ENCODE measurements around the gene TRPT1.
A peak's percentile ranks its signal among the peaks of the same experiment; 100 is the strongest.

TRPT1 gene

DNA sequence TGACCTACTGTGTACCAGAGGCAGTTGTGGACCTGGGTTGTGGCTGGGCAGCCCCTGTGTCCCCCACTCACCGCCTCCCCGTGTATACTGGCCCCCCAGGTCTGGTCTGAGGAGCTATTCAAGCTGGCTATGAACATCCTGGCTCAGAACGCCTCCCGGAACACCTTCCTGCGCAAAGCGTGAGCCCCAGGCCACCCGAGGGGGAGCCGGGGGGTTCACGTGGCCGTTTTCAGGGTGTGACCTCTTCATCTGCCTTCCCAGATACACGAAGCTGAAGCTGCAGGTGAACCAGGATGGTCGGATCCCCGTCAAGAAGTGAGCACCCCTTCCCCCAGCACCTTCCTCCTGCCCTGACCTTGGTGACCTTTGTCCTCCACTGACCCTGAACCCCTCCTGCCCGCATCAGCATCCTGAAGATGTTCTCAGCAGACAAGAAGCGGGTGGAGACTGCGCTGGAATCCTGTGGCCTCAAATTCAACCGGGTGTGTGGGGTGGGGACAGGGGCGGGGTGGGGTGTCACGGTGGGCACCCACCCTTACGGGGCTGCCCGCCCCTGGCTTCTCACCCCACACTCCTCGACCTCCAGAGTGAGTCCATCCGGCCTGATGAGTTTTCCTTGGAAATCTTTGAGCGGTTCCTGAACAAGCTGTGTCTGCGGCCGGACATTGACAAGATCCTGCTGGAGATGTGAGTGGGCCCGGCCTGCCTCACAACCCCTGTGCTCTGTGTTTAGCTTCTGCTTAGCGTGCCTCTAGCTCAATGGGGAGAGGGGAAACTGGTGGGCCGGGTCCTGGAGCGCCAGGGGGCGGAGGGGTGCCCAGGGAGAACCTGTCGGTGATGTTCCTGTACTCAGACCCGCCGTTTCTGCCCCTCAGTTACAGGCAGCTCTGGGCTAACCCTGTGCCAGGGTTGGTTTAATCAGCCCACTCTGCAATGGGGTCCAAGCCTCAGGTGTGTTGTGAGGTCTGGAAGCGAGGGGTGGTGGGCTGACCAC is 29.4 kb upstream of the TRPT1 start:
- no peak for TF ChIP-seq POLR2A (IDR thresholded peaks at IDR 0.05; ENCODE audit: low read depth, low read length)
- no peak for TF ChIP-seq TAF1 (IDR thresholded peaks at IDR 0.05; ENCODE audit: borderline replicate concordance, low read depth, low read length)
- no peak for TF ChIP-seq POLR2AphosphoS5 (IDR thresholded peaks at IDR 0.05; ENCODE audit: low read depth, low read length)
- FAIRE-seq = no peak
- DNase-seq (ENCODE audit: insufficient read length) = no peak

DNA sequence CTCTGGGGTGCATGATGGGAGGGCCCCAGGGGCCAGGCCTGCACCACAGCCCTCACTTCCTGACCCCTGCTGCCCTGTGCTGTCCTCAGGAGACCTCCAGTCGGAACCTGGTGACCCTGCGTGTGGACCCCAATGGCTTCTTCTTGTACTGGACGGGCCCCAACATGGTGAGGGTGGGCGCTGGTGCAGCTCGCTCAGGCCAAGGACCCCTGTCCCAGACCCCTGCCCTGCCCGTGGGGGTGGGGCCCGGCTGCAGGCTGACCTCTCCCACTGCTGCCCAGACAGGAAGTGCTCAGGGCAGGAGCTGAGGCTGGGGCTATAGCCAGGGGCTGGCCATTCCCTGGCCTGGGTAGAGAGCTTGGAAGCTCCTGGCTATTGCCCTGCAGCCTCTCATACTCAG is 28.3 kb upstream of the TRPT1 start:
- no peak for FAIRE-seq

DNA sequence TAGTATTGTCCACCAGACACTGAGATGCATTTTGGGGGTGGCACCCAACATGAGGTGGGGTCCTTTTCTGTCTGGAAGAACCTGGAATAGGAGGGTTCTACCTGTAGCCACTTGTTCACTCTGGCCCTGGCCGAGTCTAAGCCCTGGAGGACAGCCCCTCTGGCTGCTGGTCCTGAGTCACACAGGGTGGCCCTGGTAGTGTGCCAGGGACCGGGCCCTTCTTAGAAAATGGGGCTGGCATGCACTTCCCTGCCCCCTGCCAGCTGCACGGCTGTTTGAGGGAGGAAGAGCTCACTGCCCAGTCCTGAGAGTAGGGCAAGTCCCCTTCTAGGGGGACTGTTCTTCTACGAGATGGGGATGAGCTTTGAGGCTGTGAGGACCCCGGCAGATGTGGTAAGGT is 27.5 kb upstream of the TRPT1 start:
- TF ChIP-seq TAF1 (IDR thresholded peaks at IDR 0.05; ENCODE audit: borderline replicate concordance, low read depth, low read length) = no peak
- no peak for TF ChIP-seq POLR2A (IDR thresholded peaks at IDR 0.05; ENCODE audit: low read depth, low read length)
- no peak for TF ChIP-seq POLR2AphosphoS5 (IDR thresholded peaks at IDR 0.05; ENCODE audit: low read depth, low read length)
- no peak for DNase-seq (ENCODE audit: insufficient read length)

More for the DNA sequence above, 28.3 kb upstream of the TRPT1 start:
- TF ChIP-seq POLR2A (IDR thresholded peaks at IDR 0.05; ENCODE audit: low read depth, low read length) (no peak), TAF1 (IDR thresholded peaks at IDR 0.05; ENCODE audit: borderline replicate concordance, low read depth, low read length) (no peak), POLR2AphosphoS5 (IDR thresholded peaks at IDR 0.05; ENCODE audit: low read depth, low read length) (no peak)
- no peak for DNase-seq (ENCODE audit: insufficient read length)

DNA sequence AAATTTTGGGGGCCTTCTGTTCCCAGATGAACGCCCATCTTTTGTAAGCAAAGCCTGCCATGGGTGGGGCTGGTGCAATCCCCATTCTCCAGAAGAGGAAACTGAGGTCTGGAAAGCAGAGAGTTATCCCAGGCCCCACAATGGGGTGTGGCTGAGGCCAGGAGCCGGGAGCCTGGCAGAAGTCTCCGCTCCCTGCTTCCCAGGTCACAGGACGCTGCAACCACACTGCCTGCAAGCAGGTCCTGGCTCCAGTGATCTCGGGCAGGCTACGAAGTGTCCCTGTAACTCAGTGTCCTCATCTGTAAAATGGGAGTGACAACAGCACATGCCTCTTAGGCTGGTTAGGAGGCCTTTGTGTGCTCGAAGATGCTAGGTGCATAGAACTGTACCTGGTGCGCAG is 27.1 kb upstream of the TRPT1 start:
- TF ChIP-seq POLR2AphosphoS5 (IDR thresholded peaks at IDR 0.05; ENCODE audit: low read depth, low read length) (no peak), TAF1 (IDR thresholded peaks at IDR 0.05; ENCODE audit: borderline replicate concordance, low read depth, low read length) (no peak), POLR2A (IDR thresholded peaks at IDR 0.05; ENCODE audit: low read depth, low read length) (no peak)
- DNase-seq (ENCODE audit: insufficient read length) = no peak
- FAIRE-seq = no peak

More for the DNA sequence above, 27.5 kb upstream of the TRPT1 start:
- FAIRE-seq = no peak

DNA sequence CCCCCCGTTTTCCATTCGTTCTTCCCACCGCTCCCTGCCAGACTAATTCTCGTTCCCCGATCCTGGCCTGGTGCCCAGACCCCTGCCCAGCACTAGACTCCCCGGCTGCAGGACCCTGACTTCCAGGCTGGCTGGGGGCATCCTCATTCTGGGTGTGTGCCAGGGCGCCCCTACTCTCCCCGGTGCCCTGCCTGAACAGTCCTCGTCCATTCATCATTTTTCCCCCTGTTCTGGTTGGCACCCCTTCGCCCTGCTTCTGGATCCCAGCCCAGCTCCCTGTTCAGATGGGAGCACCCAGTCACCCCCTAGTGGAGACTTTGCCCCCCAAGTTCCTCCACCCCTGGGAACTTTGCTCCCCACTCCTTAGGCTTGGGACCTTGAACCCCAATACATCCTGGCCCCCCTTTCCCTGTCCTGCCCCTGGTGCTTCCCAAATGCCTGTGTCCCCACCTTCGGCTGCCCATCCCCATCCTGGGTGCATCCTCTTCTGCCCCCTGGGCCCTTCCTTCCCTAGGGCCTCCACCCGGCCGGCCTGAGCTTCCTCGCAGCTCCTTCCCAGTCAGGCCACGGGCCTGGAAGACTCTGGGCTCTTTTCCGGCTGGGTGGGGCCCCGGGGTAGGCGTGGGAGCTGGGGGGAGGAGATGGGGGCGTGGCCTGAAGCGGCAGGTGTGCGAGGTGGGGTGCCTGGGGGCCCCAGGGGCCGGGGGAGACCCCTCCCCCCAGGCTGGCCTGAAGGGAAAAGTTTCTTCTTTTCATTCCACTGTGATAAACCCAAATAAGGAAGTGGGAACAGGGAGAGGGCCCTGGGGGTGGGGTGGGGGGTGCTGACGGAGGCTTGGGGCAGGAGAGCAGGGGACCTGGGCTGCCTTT is 26.3 kb upstream of the TRPT1 start:
- peak; percentile 69 for DNase-seq (ENCODE audit: insufficient read length)
- TF ChIP-seq POLR2A (IDR thresholded peaks at IDR 0.05; ENCODE audit: low read depth, low read length) (no peak), TAF1 (IDR thresholded peaks at IDR 0.05; ENCODE audit: borderline replicate concordance, low read depth, low read length) (no peak), POLR2AphosphoS5 (IDR thresholded peaks at IDR 0.05; ENCODE audit: low read depth, low read length) (no peak)
- FAIRE-seq = peak; percentile 66

DNA sequence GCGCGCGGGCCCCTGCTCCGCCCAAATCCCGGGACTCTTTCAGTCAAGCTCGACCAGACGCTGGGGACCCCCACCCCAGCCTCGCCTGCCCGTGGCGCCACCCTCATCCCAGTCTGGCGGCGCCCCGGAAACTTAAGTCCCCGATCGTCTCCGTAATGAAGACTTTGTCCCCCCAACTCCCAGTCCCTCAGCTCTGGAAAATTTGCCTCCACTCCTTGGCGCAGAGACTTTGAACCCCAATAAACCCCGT is 25.7 kb upstream of the TRPT1 start:
- TF ChIP-seq TAF1 (IDR thresholded peaks at IDR 0.05; ENCODE audit: borderline replicate concordance, low read depth, low read length) = no peak
- TF ChIP-seq POLR2A (IDR thresholded peaks at IDR 0.05; ENCODE audit: low read depth, low read length) = no peak
- no peak for TF ChIP-seq POLR2AphosphoS5 (IDR thresholded peaks at IDR 0.05; ENCODE audit: low read depth, low read length)
- DNase-seq (ENCODE audit: insufficient read length) = no peak
- no peak for FAIRE-seq

DNA sequence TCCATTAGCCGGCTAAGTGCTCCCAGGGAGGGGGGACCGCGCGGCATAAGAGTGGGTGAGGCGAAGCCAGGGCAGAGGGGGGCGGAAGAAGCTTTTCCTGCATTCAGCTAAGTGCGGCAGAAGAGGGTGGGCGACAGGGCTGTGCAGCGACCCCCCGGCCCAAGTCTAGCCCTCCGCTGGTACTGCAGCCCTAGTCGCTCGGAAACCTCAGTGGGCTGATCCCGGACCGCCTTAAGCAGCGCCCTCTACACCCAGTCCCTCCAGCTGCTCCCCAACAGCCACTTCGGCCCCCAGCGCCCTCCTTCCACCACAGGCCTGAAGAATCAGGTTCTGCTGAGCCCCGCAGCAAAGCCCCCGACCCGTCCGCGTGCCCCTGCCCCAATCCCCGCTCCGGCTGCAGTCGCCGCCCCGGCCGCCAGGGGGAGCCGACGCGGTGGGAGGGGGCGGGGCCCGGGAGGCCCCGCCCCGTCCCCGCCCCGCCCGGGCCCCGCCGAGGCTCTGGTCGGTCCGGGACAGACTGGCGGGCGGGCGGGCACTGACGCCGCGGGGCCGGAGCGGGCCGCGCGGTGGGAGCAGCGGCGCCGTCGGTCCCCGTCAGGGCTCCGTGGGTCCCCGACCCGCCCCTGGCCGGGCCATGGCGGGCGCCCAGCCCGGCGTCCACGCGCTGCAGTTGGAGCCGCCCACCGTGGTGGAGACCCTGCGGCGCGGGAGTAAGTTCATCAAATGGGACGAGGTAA is 25.2 kb upstream of the TRPT1 start, which contains the start of gene PLCB3:
PLCB3 (plus strand) TSS at position 515 of the 737 bp plus-strand sequence; CDS start at position 635, 120 bp downstream.
- DNase-seq (ENCODE audit: insufficient read length) = peak; percentile 93

DNA sequence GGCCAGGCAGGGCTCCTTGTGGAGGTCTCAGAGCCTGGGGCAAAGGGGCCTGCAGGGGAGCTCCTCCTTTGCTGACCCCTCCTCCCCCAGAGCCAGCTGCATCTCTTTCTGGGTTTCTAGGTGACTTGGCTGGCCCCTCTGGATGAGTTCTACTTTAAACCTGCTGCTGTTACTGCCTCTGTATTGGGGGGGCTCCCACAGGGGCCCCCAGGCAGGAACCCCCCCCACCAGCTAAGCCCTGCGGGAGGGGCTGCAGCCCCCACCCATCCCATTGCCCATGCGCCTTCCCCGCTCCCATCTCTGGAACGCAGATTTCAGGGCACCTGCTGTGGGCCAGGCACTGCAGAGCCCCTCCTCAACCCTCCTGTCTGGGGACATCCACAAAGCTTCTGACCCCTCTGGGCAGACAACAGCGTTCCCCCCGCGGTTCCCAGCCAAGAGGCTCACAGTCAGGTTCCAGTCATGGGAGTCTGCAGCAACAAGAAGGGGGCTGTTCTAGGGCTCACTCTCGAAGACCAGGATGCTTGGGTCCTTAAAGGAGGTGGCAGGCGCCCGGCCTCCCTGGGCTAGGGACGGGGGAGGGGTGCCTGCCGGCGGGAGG is 24.5 kb upstream of the TRPT1 start:
- DNase-seq (ENCODE audit: insufficient read length) (no peak), FAIRE-seq (no peak)
- TF ChIP-seq POLR2A (IDR thresholded peaks at IDR 0.05; ENCODE audit: low read depth, low read length) (no peak), POLR2AphosphoS5 (IDR thresholded peaks at IDR 0.05; ENCODE audit: low read depth, low read length) (no peak), TAF1 (IDR thresholded peaks at IDR 0.05; ENCODE audit: borderline replicate concordance, low read depth, low read length) (no peak)

More for the DNA sequence above, 25.2 kb upstream of the TRPT1 start, which contains the start of gene PLCB3:
- FAIRE-seq = peak; percentile 79
- TF ChIP-seq TAF1 (IDR thresholded peaks at IDR 0.05; ENCODE audit: borderline replicate concordance, low read depth, low read length) (no peak), POLR2A (IDR thresholded peaks at IDR 0.05; ENCODE audit: low read depth, low read length) (peak; percentile 44; the same call in 1 of the 2 replicates)

DNA sequence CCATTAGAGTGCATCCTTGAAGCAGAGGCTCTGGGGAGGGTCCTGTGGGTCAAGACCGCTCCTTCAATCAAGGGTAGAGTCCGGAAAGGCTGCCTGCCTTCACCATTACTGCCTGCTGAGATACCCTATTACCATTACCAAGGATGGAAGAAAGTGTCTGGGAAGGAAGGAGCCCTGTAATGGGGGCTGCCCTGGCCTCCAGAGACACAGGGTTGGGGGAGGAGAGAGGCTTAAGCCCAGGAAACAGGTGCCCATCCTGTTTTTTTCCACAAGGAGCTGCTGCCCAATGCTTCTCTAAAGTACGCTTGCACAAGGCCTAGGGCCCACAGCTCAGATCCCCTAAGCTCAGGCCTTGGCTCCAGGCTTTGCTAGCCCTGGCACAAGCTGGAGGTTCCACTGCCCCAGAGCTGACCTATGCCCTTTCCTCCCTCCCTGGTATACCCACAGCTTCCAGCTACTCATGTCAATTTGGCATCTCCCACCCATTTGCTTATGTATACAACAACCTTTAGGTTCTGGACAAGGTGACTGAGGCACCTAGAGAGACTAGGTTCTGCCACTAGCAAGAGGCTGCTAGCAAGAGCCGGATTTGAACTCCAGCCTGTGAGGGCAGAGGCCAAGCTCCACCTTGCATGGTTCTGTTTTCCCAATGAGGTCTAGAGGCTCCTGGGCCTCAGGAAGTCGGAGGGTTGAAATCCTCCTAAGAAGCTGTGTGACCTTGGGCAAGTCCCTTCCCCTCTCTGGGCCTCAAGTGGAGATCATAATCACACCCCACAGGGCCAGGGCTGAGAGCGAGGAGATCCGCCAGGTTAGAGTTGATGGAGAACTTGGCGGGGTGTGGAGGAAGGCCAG is 23.8 kb upstream of the TRPT1 start:
- FAIRE-seq = no peak

DNA sequence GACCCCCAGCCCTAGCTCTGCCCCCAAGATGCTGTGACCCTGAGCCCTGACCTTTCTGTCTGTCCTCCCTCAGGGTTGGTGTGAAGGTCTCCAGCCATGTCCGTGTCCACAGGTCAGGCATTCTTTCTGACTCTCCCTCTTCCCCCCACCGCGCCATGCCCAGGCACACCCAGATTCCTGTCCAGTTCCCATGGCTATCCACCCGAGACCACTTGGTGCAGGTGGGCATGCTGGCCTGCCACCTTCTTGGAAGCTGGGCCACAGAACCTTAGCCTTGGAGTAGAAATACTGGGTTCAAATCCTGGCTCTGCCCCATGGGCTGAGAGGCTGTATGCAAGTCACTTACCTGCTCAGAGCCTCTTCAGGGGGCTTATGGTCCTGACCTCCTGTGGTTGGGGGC is 23.1 kb upstream of the TRPT1 start:
- FAIRE-seq (no peak), DNase-seq (ENCODE audit: insufficient read length) (no peak)
- TF ChIP-seq TAF1 (IDR thresholded peaks at IDR 0.05; ENCODE audit: borderline replicate concordance, low read depth, low read length) (no peak), POLR2AphosphoS5 (IDR thresholded peaks at IDR 0.05; ENCODE audit: low read depth, low read length) (no peak), POLR2A (IDR thresholded peaks at IDR 0.05; ENCODE audit: low read depth, low read length) (no peak)

More for the DNA sequence above, 23.8 kb upstream of the TRPT1 start:
- no peak for DNase-seq (ENCODE audit: insufficient read length)
- no peak for TF ChIP-seq POLR2AphosphoS5 (IDR thresholded peaks at IDR 0.05; ENCODE audit: low read depth, low read length)
- TF ChIP-seq TAF1 (IDR thresholded peaks at IDR 0.05; ENCODE audit: borderline replicate concordance, low read depth, low read length) = no peak
- no peak for TF ChIP-seq POLR2A (IDR thresholded peaks at IDR 0.05; ENCODE audit: low read depth, low read length)
